Spleen (tissue), 11 donors: ENCODE data around the gene EPHA7. TPM values are rescaled to one million over a fixed set of nuclear protein-coding genes. Genes with fewer than 3 reads are reported as not detected.

Experiments used
- DNase-seq: peaks from one replicate; pipeline ENCODE4 v3.0.0-alpha.2; 2020
- H3K27ac ChIP-seq, 8 donors: fragments of 200-600 bp; sonication (generic) in 7 of 8; 1 replicate in 4 of 8; 2 replicates in 4 of 8; pipeline versions ENCODE4 v1.5.0 to v1.8.0; 2016 to 2021; ENCODE audit warnings: inconsistent platforms in 4 of 8, mild to moderate bottlenecking in 4 of 8, moderate library complexity in 1 of 8
- H3K27me3 ChIP-seq, 7 donors: fragments of 200-600 bp; sonication (generic) in 6 of 7; replicated peaks in 1 of 7; 1 replicate in 4 of 7; 2 replicates in 3 of 7; pipeline versions ENCODE4 v1.5.0 to v1.8.0; 2016 to 2021; ENCODE audit warnings: inconsistent platforms in 3 of 7, mild to moderate bottlenecking in 1 of 7
- H3K36me3 ChIP-seq, 6 donors: fragments of 200-600 bp; sonication (generic) in 5 of 6; 1 replicate in 4 of 6; 2 replicates in 2 of 6; pipeline versions ENCODE4 v1.5.0 to v1.8.0; 2016 to 2021; ENCODE audit warnings: inconsistent platforms in 2 of 6
- H3K4me1 ChIP-seq, 6 donors: fragments of 200-600 bp; sonication (generic) in 5 of 6; 1 replicate in 3 of 6; 2 replicates in 3 of 6; pipeline versions ENCODE4 v1.5.0 to v1.8.0; 2016 to 2021; ENCODE audit warnings: inconsistent platforms in 3 of 6
- H3K4me3 ChIP-seq, 8 donors: fragments of 200-600 bp; sonication (generic) in 7 of 8; 1 replicate in 4 of 8; 2 replicates in 4 of 8; pipeline versions ENCODE4 v1.5.0 to v1.8.0; 2016 to 2021; ENCODE audit warnings: inconsistent platforms in 4 of 8, mild to moderate bottlenecking in 4 of 8, moderate library complexity in 2 of 8
- H3K9me3 ChIP-seq, 8 donors: fragments of 200-600 bp; sonication (generic) in 7 of 8; 1 replicate in 4 of 8; 2 replicates in 4 of 8; pipeline versions ENCODE4 v1.5.0 to v1.8.0; 2016 to 2021; ENCODE audit warnings: inconsistent platforms in 4 of 8
- CTCF ChIP-seq, 11 experiments: fragments of 200-600 bp in 7 of 11; fragments of 450-650 bp in 4 of 11; sonication (generic) in 4 of 11; IDR thresholded peaks in 8 of 11; conservative IDR thresholded peaks in 3 of 11; 1 replicate in 7 of 11; 2 replicates in 4 of 11; pipeline versions ENCODE4 v1.4.0 to v1.8.0; 2016 to 2021; ENCODE audit warnings: antibody characterized with exemption in 11 of 11, inconsistent platforms in 4 of 11, mild to moderate bottlenecking in 1 of 11
- POLR2A ChIP-seq, 3 donors: fragments of 450-650 bp; IDR thresholded peaks; one replicate each; pipeline ENCODE4 v1.5.1; 2017; ENCODE audit warnings: antibody characterized with exemption in 3 of 3, mild to moderate bottlenecking in 1 of 3
- POLR2AphosphoS5 ChIP-seq, 3 donors: sonication (generic); formaldehyde crosslinking; IDR thresholded peaks; one replicate each; pipeline ENCODE4 v1.5.1; 2017; ENCODE audit warnings: antibody characterized with exemption in 3 of 3
- WGBS, 5 donors: extraction: QIAGEN DNeasy Blood & Tissue Kit in 3 of 5; methylation state at CpG; one replicate each; pipeline versions ENCODE4 v1.1.5 to v1.1.7; 2013 to 2018; 5-methylcytosine and 5-hydroxymethylcytosine counted together
- intact Hi-C: fragments of 100-400 bp; cut with DNase I; formaldehyde crosslinking; loops from one replicate; pipeline ENCODE4 v1.15.0; 2023; ENCODE audit warnings: low total_unique reads
- polyA plus RNA-seq, 3 donors: library from polyadenylated mRNA; stranded (reverse); fragments of 200-250 nt; gene quantifications; one replicate each; pipeline ENCODE4 v1.2.1, GENCODE V29; 2013
- total RNA-seq, 7 donors: library from RNA; depleted of rRNA in 3 of 7; stranded (reverse); fragments of >200 nt in 3 of 7; fragmentation: NEBNext Ultra II Directional in 4 of 7; extraction: Animal tissue kit (Norgen Biotek cat#: 25700) in 4 of 7; gene quantifications; one replicate each; pipeline versions ENCODE4 v1.1.0 to v1.2.1, GENCODE V29; 2016 to 2021
- donor health status: healthy with polysubstance abuse.
- donor health status: DM: no; HTN: no; CAD: no; lungs with moderate emphysema.
- donor health status: DM: no; HTN: no; CAD: no.
- donor health status: Bipolar disorder and iron deficiency.
- donor health status: healthy.
- donor health status: DM: no; HTN: no; CAD: no.
- donor health status: DM: yes; HTN: yes; CAD: no.

The EPHA7 gene
- total and polyA plus RNA-seq, 10 donors: 0.78 to 28.8 (median 12.5) TPM

GRCh38 chr6:93293460-93293859 lies 125.9 kb downstream of the EPHA7 start:
- DNase-seq: no peak
- no peaks in the 10 kb centered on the region for H3K27me3 ChIP-seq
- 82 to 93% (median 86%) methylated on average over 4 of the region's 4 CpGs for WGBS, 5 donors
- H3K27ac ChIP-seq: no peak overlapping the region
- no peaks in the 10 kb centered on the region for H3K36me3 ChIP-seq
- no peak for TF ChIP-seq CTCF (IDR thresholded peaks at IDR 0.05 in 8 of 11, conservative IDR thresholded peaks at IDR 0.05 in 3 of 11)
- no peak for TF ChIP-seq POLR2AphosphoS5 (IDR thresholded peaks at IDR 0.05)
- TF ChIP-seq POLR2A (IDR thresholded peaks at IDR 0.05): no peak
- no peaks in the 10 kb centered on the region for H3K9me3 ChIP-seq
- intact Hi-C loops: no loop called here
- H3K4me3 ChIP-seq: no peak overlapping the region
- H3K4me1 ChIP-seq: no peaks in the 10 kb centered on the region

DNA sequence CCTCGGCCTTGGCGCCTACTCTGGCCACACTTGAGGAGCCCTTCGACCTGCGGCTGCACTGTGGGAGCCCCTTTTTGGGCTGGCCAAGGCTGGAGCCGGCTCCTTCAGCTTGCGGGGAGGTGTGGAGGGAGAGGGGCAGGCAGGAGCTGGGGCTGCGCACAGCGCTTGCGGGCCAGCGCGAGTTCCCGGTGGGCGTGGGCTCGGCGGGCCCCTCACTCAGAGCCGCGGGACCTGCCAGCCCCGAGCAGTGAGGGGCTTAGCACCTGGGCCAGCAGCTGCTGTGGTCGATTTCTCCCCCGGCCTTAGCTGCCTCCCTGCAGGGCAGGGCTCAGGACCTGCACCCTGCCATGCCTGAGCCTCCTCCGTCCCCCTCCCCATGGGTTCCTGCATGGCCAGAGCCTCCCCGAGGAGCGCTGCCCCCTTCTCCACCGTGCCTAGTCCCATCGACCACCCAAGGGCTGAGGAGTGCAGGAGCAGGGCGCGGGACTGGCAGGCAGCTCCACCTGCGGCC lies 136.8 kb downstream of the EPHA7 start:
- Histone ChIP-seq H3K27ac (no peak overlapping the region), H3K4me1 (no peaks in the 10 kb centered on the region), H3K9me3 (peaks cover 0 to 19% (median 3%) of the 10 kb centered on the region in 8 donors), H3K36me3 (no peaks in the 10 kb centered on the region), H3K27me3 (no peaks in the 10 kb centered on the region), H3K4me3 (no peak overlapping the region)
- intact Hi-C loops: no loop called here
- peak; percentile 71 for DNase-seq
- WGBS, 5 donors: 90 to 98% (median 95%) methylated on average over 18 to 28 of the region's 28 CpGs
- TF ChIP-seq POLR2AphosphoS5 (IDR thresholded peaks at IDR 0.05): no peak
- TF ChIP-seq CTCF (IDR thresholded peaks at IDR 0.05 in 8 of 11, conservative IDR thresholded peaks at IDR 0.05 in 3 of 11): no peak
- TF ChIP-seq POLR2A (IDR thresholded peaks at IDR 0.05): no peak

DNA sequence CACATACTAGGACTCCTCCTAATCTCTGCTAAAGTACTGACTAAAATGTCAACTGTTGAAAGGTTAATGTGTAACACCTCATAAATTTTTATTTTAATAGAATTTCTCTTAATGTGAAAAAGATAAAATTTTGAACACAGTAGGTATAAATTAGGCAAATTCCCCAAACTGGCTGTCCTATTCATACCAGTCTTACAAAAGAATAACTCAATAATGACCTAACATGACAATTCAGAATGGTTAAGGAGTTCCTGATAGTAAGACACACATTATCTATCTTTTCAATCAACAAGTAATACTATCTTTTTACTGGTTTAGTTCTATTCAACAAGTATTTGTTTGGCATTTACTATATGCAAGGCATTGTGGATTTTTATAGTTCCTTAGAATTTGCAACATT lies 141.1 kb downstream of the EPHA7 start:
- no peak overlapping the region for H3K4me3 ChIP-seq
- no peaks in the 10 kb centered on the region for H3K4me1 ChIP-seq
- H3K9me3 ChIP-seq: peaks cover 0 to 7% (median 3%) of the 10 kb centered on the region in 8 donors
- H3K27me3 ChIP-seq: no peaks in the 10 kb centered on the region
- no peak for DNase-seq
- no peaks in the 10 kb centered on the region for H3K36me3 ChIP-seq
- intact Hi-C loops: no loop called here
- TF ChIP-seq CTCF (IDR thresholded peaks at IDR 0.05 in 8 of 11, conservative IDR thresholded peaks at IDR 0.05 in 3 of 11) (no peak), POLR2AphosphoS5 (IDR thresholded peaks at IDR 0.05) (no peak), POLR2A (IDR thresholded peaks at IDR 0.05) (no peak)
- no peak overlapping the region for H3K27ac ChIP-seq

DNA sequence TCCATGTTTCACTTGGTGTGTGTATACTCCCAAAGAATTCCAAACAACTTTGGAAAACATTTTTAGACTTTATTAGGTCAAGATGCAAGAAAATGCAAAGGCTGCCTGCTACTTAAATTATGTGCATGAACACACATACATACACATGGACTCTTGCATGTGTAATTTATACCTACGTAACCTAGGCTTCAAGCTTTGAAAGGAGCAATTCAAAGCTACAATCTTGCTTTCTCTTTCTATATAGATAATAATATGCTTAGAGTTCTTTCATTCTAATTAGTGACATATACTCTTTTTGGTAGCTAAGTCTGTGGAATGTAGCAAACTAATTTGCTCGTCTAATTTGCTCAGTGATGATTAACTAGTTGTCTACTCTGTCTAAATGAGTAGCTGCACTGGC lies 146.5 kb downstream of the EPHA7 start:
- Histone ChIP-seq H3K4me1 (no peaks in the 10 kb centered on the region), H3K4me3 (no peak overlapping the region), H3K9me3 (no peaks in the 10 kb centered on the region), H3K27ac (no peak overlapping the region), H3K27me3 (no peaks in the 10 kb centered on the region), H3K36me3 (no peaks in the 10 kb centered on the region)
- intact Hi-C loops: no loop called here
- 78 to 89% (median 86%) methylated on average over 2 of the region's 2 CpGs for WGBS, 5 donors
- no peak for DNase-seq
- no peak for TF ChIP-seq CTCF (IDR thresholded peaks at IDR 0.05 in 8 of 11, conservative IDR thresholded peaks at IDR 0.05 in 3 of 11)
- no peak for TF ChIP-seq POLR2A (IDR thresholded peaks at IDR 0.05)
- no peak for TF ChIP-seq POLR2AphosphoS5 (IDR thresholded peaks at IDR 0.05)
